Loucy (cell line): Measurements from ENCODE around the gene KRTAP4-5.
"Not testable (repeated sequence)": the region's sequence is repeated elsewhere in the genome, so short reads cannot be mapped to it uniquely, and the experiment has no call there.

Source experiments
- H2AFZ ChIP-seq: fragments of 200-600 bp; sonication (generic); 2 replicates; pipeline ENCODE4 v1.6.0; 2016; ENCODE audit warnings: antibody characterized with exemption, mild to moderate bottlenecking, low read length, moderate library complexity
- H3F3A ChIP-seq: fragments of 200-600 bp; 2 replicates; pipeline ENCODE4 v1.6.0; 2016; ENCODE audit warnings: antibody characterized with exemption, low read depth, mild to moderate bottlenecking
- H3K27me3 ChIP-seq: fragments of 200-600 bp; sonication (generic); 2 replicates; pipeline ENCODE4 v1.6.1; 2014; ENCODE audit warnings: low read length, mild to moderate bottlenecking; ENCODE audit not compliant: insufficient read depth, poor library complexity, severe bottlenecking
- H3K36me3 ChIP-seq: fragments of 200-600 bp; sonication (generic); 2 replicates; pipeline ENCODE4 v1.6.1; 2016; ENCODE audit warnings: low read length; ENCODE audit not compliant: insufficient read depth
- H3K4me1 ChIP-seq: fragments of 200-600 bp; sonication (generic); 2 replicates; pipeline ENCODE4 v1.5.1; 2014; ENCODE audit warnings: low read length, mild to moderate bottlenecking; ENCODE audit not compliant: insufficient read depth, poor library complexity, severe bottlenecking
- H3K4me2 ChIP-seq: fragments of 200-600 bp; sonication (generic); 2 replicates; pipeline ENCODE4 v1.6.0; 2014; ENCODE audit warnings: antibody characterized with exemption, low read length, low read depth, mild to moderate bottlenecking; ENCODE audit not compliant: poor library complexity, severe bottlenecking
- H3K4me3 ChIP-seq: fragments of 200-600 bp; sonication (generic); 2 replicates; pipeline ENCODE4 v1.5.1; 2014; ENCODE audit warnings: low read length, mild to moderate bottlenecking, mixed read lengths; ENCODE audit not compliant: poor library complexity, severe bottlenecking
- H3K79me2 ChIP-seq: fragments of 200-600 bp; sonication (generic); 2 replicates; pipeline ENCODE4 v1.6.1; 2014; ENCODE audit warnings: low read length; ENCODE audit not compliant: insufficient read depth
- H3K9ac ChIP-seq: fragments of 200-600 bp; sonication (generic); 2 replicates; pipeline ENCODE4 v1.6.0; 2014; ENCODE audit warnings: mild to moderate bottlenecking, low read depth, low read length, moderate library complexity; ENCODE audit not compliant: poor library complexity, severe bottlenecking
- H3K9me2 ChIP-seq: fragments of 200-600 bp; sonication (generic); replicated peaks from 2 replicates; pipeline ENCODE4 v1.6.1; 2016; ENCODE audit warnings: low read depth, low read length, mixed read lengths
- H3K9me3 ChIP-seq: fragments of 200-600 bp; sonication (generic); 2 replicates; pipeline ENCODE4 v1.6.1; 2014; ENCODE audit warnings: mild to moderate bottlenecking, antibody characterized with exemption, low read length, low read depth; ENCODE audit not compliant: insufficient read depth
- H4K20me1 ChIP-seq: fragments of 200-600 bp; sonication (generic); 2 replicates; pipeline ENCODE4 v1.6.0; 2014; ENCODE audit warnings: antibody characterized with exemption, low read length, mild to moderate bottlenecking; ENCODE audit not compliant: insufficient read depth, poor library complexity, severe bottlenecking
- CTCF ChIP-seq: fragments of 200-600 bp; sonication (generic); conservative IDR thresholded peaks from 2 replicates; pipeline ENCODE4 v1.5.1; 2014; ENCODE audit warnings: mild to moderate bottlenecking, antibody characterized with exemption, low read length
- EZH2phosphoT487 ChIP-seq: fragments of 200-600 bp; IDR thresholded peaks from 2 replicates; pipeline ENCODE4 v1.6.1; 2018; ENCODE audit warnings: antibody characterized with exemption, mild to moderate bottlenecking, moderate library complexity, borderline replicate concordance

Gene KRTAP4-5

GRCh38 chr17:41121742-41122141, 27.9 kb downstream of the KRTAP4-5 start:
- H3K9ac ChIP-seq: no peak overlapping the region
- H3K4me1 ChIP-seq: peaks cover 70% of the 10 kb centered on the region
- no peaks in the 10 kb centered on the region for H4K20me1 ChIP-seq
- no peak overlapping the region for H2AFZ ChIP-seq
- H3K79me2 ChIP-seq: no peaks in the 10 kb centered on the region
- no peak for TF ChIP-seq CTCF
- no peak for TF ChIP-seq EZH2phosphoT487
- H3K27me3 ChIP-seq: no peaks in the 10 kb centered on the region
- no peaks in the 10 kb centered on the region for H3K36me3 ChIP-seq
- no peaks in the 10 kb centered on the region for H3K9me3 ChIP-seq
- H3K9me2 ChIP-seq: no peaks in the 10 kb centered on the region
- no peak overlapping the region for H3K4me2 ChIP-seq
- H3F3A ChIP-seq: peaks cover 7% of the 10 kb centered on the region; the same call in 1 of the 2 replicates
- H3K4me3 ChIP-seq: no peak overlapping the region

- not testable (repeated sequence) for H4K20me1 ChIP-seq, H3K9me3 ChIP-seq, H3F3A ChIP-seq, H3K27me3 ChIP-seq, H3K79me2 ChIP-seq, H3K36me3 ChIP-seq, H3K9me2 ChIP-seq
- peaks cover 66% of the 10 kb centered on the region for H3K4me1 ChIP-seq
- H3K4me2 ChIP-seq: peak overlapping the region; percentile 74
- H3K9ac ChIP-seq: peak overlapping the region; percentile 37
- H2AFZ ChIP-seq: peak overlapping the region; percentile 72; the same call in 1 of the 2 replicates
- peak overlapping the region; percentile 57 for H3K4me3 ChIP-seq
These were observed 29.6 kb downstream of the KRTAP4-5 start for GRCh38 chr17:41119696-41120690.

- Histone ChIP-seq H3K9me3 (no peaks in the 10 kb centered on the region), H3K4me1 (peaks cover 55% of the 10 kb centered on the region), H3K9ac (no peak overlapping the region), H2AFZ (no peak overlapping the region), H3K4me2 (no peak overlapping the region), H3K9me2 (no peaks in the 10 kb centered on the region), H3K79me2 (no peaks in the 10 kb centered on the region), H3K36me3 (no peaks in the 10 kb centered on the region), H4K20me1 (no peaks in the 10 kb centered on the region), H3K4me3 (no peak overlapping the region), H3F3A (peaks cover 7% of the 10 kb centered on the region; the same call in 1 of the 2 replicates), H3K27me3 (no peaks in the 10 kb centered on the region)
- TF ChIP-seq CTCF (no peak), EZH2phosphoT487 (no peak)
These were observed 30.9 kb downstream of the KRTAP4-5 start for GRCh38 chr17:41118721-41119120.

- not testable (repeated sequence) for H2AFZ ChIP-seq, H4K20me1 ChIP-seq, H3K27me3 ChIP-seq, H3K9ac ChIP-seq, H3K9me2 ChIP-seq, H3K36me3 ChIP-seq, H3K79me2 ChIP-seq, H3K4me3 ChIP-seq, H3K9me3 ChIP-seq, H3K4me2 ChIP-seq, H3F3A ChIP-seq
- H3K4me1 ChIP-seq: peaks cover 49% of the 10 kb centered on the region
These were observed 31.7 kb downstream of the KRTAP4-5 start, which contains the start of gene KRTAP4-11 for GRCh38 chr17:41117846-41118386. Gene KRTAP4-11, minus strand, starts transcription at chr17:41118373. Its CDS starts 58 bp downstream, at chr17:41118315.
